HG03103 (cell line): ENCODE data around the gene PRR9.
"Not testable (repeated sequence)": the region's sequence is repeated elsewhere in the genome, so short reads cannot be mapped to it uniquely, and the experiment has no call there.

Experiments
- ATAC-seq: cut with Tn5 transposase; IDR thresholded peaks from one replicate; pipeline ENCODE4 v1.9.1; 2021; ENCODE audit warnings: low read depth; ENCODE audit not compliant: unreplicated experiment

PRR9 gene

DNA sequence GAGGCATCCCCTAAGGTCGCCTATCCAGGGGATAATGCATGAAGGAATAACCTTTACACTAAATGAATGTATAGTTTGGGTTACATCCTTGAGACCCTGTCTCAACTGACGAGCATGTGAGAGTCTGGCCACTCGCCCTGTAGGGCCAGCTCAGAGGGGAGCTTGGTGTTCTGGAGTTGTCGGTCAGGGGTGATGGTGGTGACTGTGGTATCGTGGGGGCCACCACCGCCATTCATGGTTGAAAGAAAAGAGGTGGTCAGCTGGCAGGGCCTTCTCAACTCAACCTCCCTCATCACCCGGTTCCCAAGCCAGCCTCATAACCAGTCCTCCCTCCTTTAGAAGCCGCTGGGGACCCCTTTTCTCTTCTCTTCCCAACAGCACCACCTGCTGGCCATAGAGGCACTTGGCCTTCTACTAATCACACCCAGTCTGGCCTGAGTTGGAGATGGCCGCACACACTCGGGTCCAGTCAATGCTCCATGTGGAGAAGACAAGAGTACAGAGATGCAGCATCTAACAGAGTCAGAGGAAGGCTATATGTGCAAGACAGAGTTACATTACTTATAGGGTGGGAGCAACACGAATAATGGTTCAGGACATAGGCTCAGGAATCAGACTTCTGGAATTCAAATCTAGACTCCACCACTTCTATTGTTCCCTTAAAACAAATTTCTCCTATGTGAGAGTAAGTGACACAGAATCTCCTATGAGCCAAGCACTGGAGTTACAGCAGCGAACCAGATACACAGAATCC is 11.9 kb downstream of the PRR9 start:
- not testable (repeated sequence) for ATAC-seq

DNA sequence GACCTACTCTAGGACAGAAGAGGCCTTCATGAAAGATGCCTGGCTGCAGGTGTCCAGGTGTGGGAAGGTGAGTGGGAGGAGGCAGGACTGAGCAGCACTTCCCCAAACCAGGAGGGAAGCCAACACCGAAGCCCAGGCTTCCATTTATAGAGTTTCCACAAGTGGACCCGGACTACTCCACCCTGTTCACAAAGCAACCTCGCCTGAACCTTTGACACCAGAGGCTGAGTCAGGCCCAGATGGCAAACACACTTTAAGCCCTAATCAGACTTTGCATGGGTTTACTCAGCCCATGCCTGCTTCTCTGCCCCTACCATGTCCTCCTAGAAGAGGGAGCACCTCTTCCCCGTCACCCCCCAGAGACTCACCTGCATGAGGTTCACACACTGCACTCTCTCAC is 14.0 kb downstream of the PRR9 start:
- no peak for ATAC-seq

DNA sequence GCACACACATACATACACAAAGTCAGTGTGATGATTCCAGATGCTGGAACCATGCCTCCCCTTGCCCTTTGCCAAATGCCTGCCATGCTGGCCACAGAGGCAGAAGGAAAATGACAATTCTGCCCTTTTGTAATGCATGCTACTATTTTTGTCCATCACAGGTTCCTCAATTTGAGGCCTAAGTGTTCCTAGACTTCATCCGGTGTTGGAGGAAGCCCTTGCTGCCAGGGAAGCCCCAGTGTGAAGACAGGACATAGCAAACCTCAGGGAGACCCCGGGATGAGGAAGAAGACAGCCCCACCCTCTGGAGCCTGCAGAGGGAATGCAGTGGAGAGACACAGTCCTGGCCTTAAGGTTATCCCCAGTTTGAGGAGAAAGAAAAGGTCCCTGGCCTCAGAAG is 14.4 kb downstream of the PRR9 start:
- ATAC-seq = no peak

DNA sequence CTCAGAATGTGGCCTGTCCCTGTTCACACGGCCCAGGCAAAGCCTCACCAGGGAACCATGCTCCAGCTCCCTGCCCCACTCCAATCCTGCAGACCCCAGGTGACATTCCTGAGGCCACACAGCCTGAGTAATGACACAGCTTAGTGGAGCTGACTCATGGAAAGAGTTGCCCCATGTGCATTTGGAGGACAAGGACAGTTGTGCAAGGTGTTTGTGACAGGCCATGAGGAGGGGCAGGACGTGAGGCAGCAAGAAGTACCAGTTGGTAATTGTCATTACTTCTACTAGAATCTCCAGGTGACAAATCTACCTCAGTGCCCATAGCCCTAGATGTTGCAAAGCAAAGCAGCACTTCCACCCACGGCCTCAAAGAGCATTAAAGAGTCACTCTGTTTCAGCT is 15.2 kb downstream of the PRR9 start:
- ATAC-seq = no peak

DNA sequence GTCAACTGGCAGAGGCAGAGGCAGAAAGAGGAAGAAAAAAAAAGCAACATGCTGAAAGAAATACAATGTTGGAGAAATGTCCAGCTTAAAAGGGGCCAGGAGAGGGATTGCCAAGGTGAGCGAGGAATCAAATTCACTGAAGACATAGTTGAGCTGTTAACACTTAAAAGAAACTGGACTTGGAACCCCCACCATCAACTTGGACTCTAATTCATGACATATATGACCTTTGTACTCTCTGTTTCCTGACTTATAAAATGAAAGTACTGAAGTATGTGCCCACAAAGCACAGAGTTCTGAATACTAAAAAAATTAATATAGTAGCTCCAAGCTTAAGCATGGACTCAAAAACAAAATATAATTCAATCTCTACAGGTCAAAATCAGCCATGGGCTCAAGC is 16.1 kb downstream of the PRR9 start:
- ATAC-seq = no peak

DNA sequence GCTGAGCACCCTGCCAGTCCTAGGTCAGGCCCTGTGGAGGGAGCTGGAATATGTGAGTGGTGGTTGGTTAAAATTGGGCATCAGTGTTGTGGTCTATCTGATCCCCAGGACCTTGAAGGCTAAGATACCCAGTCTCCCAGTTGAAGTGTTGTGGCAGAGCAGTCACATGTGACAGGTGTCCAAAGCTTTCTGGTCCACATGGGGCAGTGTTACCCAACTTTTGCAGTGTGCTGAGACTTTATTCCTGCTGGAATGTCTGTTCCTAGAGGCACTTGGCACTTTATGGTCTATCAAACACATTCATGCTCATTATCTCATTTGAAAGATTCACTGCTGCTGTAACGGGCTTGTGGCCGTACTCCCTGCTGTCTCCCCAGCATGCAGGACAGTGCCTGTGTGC is 21.1 kb downstream of the PRR9 start:
- no peak for ATAC-seq

DNA sequence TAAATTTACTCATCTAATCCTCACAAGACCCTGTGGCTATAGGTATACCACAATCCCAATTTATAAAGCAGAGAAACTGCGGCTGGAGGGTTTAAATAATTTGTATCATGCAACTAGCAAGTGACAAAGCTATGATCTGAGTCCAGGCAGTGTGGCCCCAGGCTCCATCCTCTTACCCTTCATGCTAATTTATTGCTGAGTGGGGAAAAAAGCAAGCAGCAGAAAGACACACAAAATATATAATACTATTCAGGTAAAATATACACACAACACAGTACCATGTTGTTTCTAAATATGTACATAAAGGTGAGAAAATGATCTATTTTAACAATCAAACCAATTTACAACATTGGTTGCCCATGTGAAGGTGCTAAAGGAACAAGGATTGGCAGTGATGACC is 24.8 kb downstream of the PRR9 start:
- ATAC-seq = no peak

DNA sequence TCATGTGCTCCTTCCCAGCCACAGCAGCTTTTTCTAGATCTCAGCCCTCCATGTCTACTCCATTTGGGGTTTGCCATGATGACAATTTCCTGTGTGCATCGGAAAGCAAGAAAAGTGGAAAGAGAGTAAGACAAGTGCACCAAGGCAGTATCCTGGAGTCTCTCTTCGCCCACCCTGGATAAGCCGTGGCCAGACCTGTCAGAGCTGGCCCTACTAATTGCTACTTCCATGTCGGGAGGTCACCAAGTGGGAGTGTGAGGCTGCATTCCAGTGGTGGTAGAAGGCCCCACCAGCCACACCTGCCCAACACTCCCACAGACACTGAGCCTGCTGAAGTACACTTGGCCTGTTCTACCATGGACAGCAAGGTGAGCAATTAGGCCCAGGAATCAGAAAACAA is 28.1 kb downstream of the PRR9 start:
- no peak for ATAC-seq

DNA sequence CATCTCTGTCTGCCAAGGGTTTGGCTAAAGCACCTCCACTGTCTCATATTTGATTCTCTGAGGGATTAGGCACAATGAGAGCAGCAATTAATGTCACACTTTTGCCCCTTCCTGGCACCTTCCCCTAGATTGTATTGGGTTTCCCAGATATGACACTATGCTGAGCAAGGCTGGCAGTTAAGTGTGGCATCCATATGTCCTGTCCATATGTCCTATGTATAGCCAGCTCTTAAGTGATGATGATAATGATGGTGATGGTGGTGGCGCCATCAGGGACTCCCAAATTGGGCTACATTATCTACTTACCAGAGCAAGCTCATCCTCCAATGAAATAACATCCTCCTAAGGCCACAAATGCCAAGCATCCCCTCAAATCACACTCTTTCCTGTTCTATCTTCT is 28.6 kb downstream of the PRR9 start:
- ATAC-seq = no peak

DNA sequence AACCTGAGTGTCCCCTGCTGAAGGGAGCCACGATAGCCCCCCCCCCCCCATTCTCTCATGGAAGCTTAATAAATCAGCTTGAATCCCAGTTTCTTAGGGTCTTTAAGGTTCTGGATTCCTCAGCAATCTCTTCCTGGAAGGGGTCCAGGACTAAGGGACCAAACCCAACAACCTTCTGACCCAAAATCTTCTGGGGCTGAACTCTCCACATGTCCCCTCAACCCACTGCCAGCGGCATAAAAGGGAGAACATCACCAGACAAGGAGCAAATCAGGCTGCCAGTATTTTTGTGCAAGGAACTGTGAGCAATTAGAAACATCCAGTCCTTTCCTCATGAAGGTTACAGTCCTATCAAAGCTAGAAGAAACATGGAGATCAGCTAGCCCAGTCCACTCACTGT is 29.4 kb downstream of the PRR9 start:
- no peak for ATAC-seq

DNA sequence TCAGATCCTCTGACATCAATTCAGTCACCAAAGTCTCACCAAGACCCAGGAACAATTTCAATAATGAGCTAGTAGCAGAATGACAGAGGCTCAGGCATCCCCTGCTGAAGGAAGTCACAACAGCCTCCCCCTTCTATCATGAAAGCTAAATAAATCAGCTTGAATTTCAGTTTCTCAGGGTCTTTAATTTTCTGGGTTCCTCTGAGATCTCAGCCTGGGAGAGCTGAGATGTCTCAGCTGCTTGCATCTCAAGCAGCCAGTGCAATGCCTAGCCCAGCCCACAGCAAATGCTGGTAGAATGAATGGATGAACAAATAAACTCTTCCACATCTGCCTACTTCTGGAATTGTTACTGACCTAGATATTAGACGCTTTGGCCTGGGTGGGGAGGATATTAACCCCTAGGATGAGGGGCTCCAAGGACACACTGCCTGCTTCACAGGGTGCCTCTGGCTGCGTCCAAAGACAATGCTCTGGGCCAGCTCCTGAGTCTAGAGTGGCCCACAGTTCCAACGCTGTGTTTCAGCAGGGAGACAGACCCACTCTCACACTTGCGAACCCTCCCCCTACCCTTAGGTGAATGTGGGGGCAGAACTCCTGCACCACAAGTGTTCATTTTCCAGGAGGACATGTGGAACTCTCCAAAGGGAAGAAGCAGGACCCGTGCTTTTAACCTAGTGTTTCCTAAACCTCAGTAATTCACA is 30.9 kb downstream of the PRR9 start:
- ATAC-seq = no peak

DNA sequence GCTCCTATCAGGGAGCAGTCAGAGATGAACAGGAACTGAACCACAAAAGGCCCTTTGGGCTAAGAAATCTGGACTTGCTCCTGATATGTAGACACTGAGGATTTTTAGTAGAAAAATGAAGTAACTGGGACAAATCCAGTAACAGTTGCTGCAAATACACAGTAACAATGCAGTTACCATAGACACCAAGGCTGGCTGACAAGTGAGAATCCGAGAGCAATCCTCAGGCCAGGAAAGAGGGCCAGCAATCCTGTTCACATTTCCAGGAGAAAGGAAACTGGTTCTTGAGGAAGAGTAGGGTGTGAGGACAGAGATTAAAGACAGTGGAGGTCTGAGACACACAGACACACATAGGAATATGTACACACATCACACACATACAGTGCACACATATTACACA is 32.8 kb downstream of the PRR9 start:
- no peak for ATAC-seq

DNA sequence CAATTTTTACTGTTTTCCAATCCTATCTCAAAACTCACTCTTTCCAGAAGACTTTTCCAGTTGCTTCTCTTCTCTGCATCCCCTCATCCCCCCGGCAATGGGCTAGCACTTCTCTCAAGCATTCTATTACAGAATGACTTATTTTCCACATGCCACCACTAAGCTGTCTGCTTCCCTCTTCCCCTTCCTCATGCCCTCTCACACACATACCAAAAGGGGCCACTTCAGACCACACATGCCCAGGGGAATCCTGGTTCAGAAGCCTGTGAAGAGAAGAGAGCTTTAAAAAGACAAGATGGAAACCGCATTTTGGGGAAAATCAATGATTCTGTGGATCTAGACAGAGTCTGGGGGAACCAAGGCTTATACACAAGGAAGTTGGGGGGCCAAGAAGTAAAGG is 33.7 kb downstream of the PRR9 start:
- no peak for ATAC-seq

DNA sequence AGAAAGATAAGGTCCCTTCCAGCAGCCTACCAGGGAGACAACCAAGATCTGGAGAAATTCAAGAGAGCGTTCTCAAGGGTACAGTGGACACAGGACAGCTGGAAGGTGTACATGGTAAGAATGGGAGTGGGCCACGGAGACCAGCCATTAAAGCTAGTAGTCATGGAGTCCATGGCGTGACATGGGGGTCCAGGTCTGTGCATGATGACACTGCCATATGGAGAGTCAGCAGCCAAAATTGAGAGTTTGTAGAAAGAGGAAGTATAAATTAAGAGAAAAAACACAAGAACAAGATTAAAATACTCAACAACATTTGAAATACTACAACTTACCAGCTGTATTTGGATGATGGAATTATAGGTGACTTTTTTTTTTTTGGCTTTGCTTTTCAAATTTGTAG is 34.2 kb downstream of the PRR9 start:
- no peak for ATAC-seq

DNA sequence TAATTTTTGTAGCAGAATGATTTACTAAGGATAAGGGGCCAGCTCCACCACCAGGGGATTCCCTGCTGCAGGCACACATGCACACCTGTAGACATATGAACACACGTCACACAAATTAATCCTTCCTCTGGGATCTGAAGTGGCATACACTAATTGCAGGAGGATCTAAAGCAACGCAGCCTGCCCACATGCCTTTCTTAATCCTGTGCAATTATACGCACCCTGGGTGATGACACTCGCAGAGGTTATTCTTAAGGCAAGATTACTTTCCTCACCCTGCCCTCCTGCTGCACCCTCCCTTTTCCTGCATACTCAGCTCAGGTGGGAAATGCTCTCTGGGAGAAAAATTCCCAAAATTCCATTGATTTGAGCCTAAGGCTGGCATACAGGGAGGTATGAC is 34.6 kb downstream of the PRR9 start:
- no peak for ATAC-seq

DNA sequence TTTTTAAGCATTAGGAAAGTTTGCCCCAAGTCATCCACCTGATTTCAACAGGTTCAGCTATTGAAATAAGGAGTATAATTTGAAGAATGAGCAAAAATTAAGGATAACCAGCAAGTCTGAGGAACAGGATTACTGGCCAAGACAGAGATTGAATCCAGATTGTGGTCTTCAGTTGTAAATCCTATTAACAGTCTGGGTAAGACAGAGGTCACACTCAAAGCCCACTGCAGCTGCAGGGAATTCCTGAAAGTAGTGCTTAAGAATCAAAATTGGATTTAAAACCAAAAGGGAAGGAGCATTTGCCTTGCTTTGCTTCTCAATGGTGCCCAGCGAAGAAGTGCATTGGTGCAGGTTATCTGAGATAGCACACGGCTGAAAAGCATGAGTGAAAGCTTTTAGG is 35.7 kb downstream of the PRR9 start:
- no peak for ATAC-seq

DNA sequence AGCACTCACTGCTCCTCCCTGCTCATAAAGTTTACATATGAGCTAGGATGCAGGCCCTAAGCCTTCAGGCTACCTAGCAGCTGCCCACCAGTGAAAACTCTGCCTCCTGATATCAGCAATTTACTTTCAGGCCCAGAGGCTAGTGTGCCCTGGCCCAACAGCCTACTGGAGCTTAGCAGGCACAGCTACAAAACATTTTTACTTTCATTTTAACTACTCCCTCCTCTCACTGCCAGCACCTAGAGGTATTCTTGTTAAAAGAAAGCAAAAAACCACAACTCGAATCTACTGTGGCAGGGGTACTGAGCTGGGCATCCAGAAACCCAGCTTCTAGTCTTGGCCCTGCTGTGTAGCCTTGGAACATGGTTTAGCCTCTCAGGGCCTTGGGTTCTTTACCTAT is 36.3 kb downstream of the PRR9 start:
- no peak for ATAC-seq

DNA sequence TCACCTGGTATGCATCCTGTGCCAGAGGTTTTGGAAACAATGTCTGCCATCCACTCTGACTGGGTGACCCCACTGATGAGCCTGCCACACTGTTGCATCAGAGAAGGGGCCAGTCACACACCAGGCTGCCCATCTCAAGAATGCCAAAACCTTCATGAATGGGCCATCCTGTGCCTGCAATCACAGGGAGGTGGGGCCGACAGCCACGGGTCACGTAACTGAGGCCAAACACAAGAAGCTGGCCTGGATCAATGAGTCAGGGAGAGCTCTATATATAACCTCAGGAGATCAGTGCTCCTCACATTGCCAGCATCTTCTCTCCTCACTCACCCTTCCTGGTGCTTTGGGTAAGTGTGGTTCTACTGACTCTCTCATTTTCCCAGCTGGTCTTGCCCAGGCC is 42.0 kb downstream of the PRR9 start, which contains the start of gene LORICRIN:
Gene LORICRIN (plus strand): TSS at position 301 of the 400 bp plus-strand sequence. CDS start 1,263 bp downstream, outside the sequence.
- no peak for ATAC-seq

DNA sequence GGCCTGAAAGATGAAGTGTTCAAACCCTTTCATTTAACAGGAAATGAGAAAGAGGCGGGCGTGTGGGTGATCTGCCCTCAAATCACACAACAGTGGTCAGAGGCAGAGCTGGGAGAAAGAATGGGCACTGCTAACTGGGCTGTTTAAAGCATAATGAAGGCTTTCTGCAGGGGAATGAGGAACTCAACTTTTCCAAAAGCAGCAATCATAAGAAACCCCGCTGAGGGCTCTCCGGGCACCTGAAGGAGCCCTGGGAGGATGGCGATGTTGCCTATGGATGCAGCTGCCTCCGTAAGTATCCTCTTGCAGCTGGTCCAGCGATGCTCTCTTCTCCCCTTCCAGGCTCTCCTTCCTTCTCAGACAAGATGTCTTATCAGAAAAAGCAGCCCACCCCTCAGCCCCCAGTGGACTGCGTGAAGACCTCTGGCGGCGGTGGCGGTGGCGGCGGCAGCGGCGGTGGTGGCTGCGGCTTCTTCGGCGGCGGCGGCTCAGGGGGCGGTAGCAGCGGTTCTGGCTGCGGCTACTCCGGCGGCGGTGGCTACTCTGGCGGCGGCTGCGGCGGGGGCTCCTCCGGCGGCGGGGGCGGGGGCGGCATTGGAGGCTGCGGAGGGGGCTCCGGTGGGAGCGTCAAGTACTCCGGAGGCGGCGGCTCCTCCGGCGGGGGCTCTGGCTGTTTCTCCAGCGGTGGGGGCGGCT is 43.3 kb downstream of the PRR9 start:
- no peak for ATAC-seq

DNA sequence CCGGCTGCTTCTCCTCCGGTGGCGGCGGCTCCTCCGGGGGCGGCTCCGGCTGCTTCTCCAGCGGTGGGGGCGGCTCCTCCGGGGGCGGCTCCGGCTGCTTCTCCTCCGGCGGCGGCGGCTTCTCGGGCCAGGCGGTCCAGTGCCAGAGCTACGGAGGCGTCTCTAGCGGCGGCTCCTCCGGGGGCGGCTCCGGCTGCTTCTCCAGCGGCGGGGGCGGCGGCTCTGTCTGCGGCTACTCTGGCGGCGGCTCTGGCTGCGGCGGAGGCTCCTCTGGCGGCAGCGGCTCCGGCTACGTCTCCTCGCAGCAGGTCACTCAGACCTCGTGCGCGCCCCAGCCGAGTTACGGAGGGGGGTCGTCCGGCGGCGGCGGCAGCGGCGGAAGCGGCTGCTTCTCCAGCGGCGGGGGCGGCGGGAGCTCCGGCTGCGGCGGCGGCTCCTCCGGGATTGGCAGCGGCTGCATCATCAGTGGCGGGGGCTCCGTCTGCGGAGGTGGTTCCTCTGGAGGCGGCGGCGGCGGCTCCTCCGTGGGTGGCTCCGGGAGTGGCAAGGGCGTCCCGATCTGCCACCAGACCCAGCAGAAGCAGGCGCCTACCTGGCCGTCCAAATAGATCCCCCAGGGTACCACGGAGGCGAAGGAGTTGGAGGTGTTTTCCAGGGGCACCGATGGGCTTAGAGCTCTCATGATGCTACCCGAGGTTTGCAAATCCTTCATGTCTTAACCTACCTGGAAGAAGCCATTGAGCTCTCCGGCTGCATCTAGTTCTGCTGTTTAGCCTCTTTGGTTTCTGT is 44.1 kb downstream of the PRR9 start:
- no peak for ATAC-seq

DNA sequence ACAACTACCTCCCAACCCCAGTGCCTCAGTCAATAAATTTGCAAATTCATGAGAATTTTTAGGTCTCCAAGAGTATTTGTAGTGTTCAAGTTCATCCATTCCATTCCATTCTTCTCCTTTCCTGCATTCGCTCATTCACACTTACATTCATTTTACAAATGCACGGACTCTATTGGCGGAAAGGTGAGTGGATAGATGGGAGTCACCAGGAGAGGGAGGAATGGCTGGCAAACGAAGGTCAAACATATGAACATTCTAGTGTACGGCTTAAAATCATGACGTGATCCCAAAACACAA is 44.6 kb downstream of the PRR9 start:
- ATAC-seq = no peak
